ENCODE data around the gene SPATS2L. TPM values are rescaled to one million over a fixed set of nuclear protein-coding genes. Genes with fewer than 3 reads are reported as not detected.

Gene SPATS2L
- total RNA-seq: 10 to 100 TPM; 61.3 to 67.5 (median 64.5) TPM

GRCh38 chr2:200306196-200306930, at the start of gene SPATS2L:
Gene SPATS2L (plus strand): TSS chr2:200306693. CDS start chr2:200389245, 82,552 bp downstream.
- peaks cover 0 to 8% of the 10 kb centered on the region in 2 donors for H3K4me1 ChIP-seq
- no peak for TF ChIP-seq POLR2A (IDR thresholded peaks at IDR 0.05)
- TF ChIP-seq, protein P1, sequence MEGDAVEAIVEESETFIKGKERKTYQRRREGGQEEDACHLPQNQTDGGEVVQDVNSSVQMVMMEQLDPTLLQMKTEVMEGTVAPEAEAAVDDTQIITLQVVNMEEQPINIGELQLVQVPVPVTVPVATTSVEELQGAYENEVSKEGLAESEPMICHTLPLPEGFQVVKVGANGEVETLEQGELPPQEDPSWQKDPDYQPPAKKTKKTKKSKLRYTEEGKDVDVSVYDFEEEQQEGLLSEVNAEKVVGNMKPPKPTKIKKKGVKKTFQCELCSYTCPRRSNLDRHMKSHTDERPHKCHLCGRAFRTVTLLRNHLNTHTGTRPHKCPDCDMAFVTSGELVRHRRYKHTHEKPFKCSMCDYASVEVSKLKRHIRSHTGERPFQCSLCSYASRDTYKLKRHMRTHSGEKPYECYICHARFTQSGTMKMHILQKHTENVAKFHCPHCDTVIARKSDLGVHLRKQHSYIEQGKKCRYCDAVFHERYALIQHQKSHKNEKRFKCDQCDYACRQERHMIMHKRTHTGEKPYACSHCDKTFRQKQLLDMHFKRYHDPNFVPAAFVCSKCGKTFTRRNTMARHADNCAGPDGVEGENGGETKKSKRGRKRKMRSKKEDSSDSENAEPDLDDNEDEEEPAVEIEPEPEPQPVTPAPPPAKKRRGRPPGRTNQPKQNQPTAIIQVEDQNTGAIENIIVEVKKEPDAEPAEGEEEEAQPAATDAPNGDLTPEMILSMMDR (IDR thresholded peaks at IDR 0.05): peak in 1 of 3 donors; percentile 10
- peak in 1 of 3 donors; percentile 56 for TF ChIP-seq POLR2AphosphoS5 (IDR thresholded peaks at IDR 0.05)
- no peaks in the 10 kb centered on the region for H3K27me3 ChIP-seq
- no peaks in the 10 kb centered on the region for H3K9me3 ChIP-seq
- H3K27ac ChIP-seq: peak within 1 kb of the TSS; percentile 89 to 95
- peak; percentile 52 to 65 for DNase-seq (ENCODE audit: low spot score in 2 of 2)
- peak within 1 kb of the TSS; percentile 89 to 94 (median 92) for H3K4me3 ChIP-seq
- intact Hi-C loops (cut with DNase I; ENCODE audit: low total_unique reads): no loop called here
- no peaks in the 10 kb centered on the region for H3K36me3 ChIP-seq

DNA sequence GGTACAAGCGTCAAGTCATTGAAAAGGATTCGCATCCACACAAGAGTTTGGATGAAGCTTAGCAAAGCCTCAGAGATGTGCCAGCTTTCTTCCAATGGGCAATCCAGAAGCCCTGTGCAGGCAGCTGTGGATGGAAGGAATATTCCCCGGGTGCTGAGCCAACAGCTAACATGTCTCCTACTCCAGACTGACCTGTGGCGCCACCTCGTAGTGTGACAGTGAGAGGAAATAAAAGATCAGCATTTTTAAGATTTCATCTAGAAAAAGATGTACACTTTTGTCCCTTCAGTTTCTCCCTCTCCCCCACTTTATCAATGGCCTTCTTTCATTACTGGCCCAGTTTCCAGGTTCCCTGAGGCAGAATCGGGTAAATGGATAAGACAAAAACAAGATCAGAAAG, 48.9 kb upstream of the SPATS2L start:
- TF ChIP-seq, protein P1 (IDR thresholded peaks at IDR 0.05): no peak
- TF ChIP-seq POLR2AphosphoS5 (IDR thresholded peaks at IDR 0.05) (no peak), POLR2A (IDR thresholded peaks at IDR 0.05) (no peak)
- no peaks in the 10 kb centered on the region for H3K4me1 ChIP-seq
- no peak for DNase-seq (ENCODE audit: low spot score in 2 of 2)
- H3K4me3 ChIP-seq: no peak overlapping the region
- no peaks in the 10 kb centered on the region for H3K9me3 ChIP-seq
- no peak overlapping the region for H3K27ac ChIP-seq
- intact Hi-C loops (cut with DNase I; ENCODE audit: low total_unique reads): no loop called here
- H3K36me3 ChIP-seq: no peaks in the 10 kb centered on the region
- no peaks in the 10 kb centered on the region for H3K27me3 ChIP-seq

DNA sequence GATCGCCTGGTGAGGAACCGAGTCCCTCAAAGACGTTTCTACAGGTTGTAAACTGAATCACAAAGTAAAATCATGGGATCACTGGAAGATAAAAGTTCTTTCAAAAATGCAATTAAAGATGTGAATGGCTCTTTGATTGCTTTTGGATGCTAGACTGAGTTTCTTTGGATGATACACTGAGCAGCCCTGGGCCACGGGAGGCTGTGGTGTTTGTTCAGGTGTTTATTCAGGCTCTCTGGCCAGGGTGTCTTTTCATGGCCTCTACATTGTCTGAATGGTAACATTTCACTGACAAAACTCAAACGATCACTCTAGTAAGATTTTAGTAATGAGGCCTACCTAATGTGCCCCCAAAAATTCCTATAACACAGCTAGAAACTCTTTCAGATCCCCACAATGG, 48.4 kb upstream of the SPATS2L start:
- no peak overlapping the region for H3K4me3 ChIP-seq
- intact Hi-C loops (cut with DNase I; ENCODE audit: low total_unique reads): no loop called here
- H3K36me3 ChIP-seq: no peaks in the 10 kb centered on the region
- H3K27ac ChIP-seq: no peak overlapping the region
- no peaks in the 10 kb centered on the region for H3K9me3 ChIP-seq
- TF ChIP-seq POLR2A (IDR thresholded peaks at IDR 0.05) (no peak), POLR2AphosphoS5 (IDR thresholded peaks at IDR 0.05) (no peak)
- TF ChIP-seq, protein P1 (IDR thresholded peaks at IDR 0.05): no peak
- no peaks in the 10 kb centered on the region for H3K4me1 ChIP-seq
- no peak for DNase-seq (ENCODE audit: low spot score in 2 of 2)
- H3K27me3 ChIP-seq: no peaks in the 10 kb centered on the region

DNA sequence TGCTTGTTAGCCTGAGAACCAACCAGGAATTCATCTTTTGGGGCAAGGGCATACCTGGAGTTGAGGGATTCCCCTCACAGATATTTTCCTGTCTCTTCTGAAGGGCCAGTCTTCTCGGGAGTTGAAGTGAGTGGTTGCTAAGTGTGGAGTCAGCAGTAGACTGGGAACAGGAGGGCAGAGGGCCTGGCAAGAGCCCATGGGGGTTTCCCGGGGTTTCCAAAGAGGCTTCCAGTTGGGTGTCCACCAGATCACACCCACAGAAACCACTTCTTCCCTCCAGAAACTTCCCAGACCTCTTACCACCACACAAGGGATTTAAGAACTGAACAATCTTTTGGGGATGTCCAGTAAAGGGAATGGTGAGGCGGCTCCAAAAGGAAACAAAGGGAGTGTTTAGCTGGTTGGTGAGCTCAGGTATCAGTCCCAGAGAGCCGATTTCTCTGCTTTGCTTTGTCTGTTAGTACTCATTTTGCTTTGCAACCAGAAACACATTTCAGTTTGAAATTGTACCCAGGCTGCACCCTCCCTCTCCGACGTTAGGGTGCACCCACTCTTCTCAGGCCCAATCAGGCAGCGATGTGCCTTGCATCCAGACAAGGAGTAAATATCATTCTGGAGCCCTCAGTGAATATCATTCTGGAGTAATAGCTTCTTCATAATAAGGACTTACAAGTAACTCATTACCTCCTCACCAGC, 47.5 kb upstream of the SPATS2L start:
- Histone ChIP-seq H3K36me3 (no peaks in the 10 kb centered on the region), H3K9me3 (no peaks in the 10 kb centered on the region), H3K4me3 (no peak overlapping the region), H3K27ac (peak overlapping the region in 1 of 2 donors; percentile 26), H3K4me1 (no peaks in the 10 kb centered on the region), H3K27me3 (no peaks in the 10 kb centered on the region)
- TF ChIP-seq POLR2A (IDR thresholded peaks at IDR 0.05) (no peak), POLR2AphosphoS5 (IDR thresholded peaks at IDR 0.05) (no peak)
- TF ChIP-seq, protein P1 (IDR thresholded peaks at IDR 0.05): no peak
- no peak for DNase-seq (ENCODE audit: low spot score in 2 of 2)
- intact Hi-C loops (cut with DNase I; ENCODE audit: low total_unique reads): no loop called here

DNA sequence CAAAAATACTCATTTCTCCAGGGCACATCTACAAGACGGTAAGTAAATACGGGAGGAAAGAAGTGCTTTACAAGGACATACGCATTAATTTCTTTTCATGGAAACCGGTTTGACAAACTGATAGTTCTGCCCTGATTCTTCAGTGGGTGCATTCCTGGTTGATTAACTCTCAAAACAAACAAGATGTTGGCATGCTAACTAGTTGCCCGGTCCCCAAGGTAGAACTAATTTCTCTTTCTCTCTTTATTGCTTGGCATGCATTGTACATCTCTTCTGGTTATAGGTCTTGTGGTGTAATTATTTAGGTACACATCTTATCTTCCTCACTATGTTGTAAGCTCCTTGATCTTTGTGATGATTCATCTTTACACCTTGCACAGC, 46.9 kb upstream of the SPATS2L start:
- no peak for DNase-seq (ENCODE audit: low spot score in 2 of 2)
- H3K36me3 ChIP-seq: no peaks in the 10 kb centered on the region
- H3K9me3 ChIP-seq: no peaks in the 10 kb centered on the region
- no peaks in the 10 kb centered on the region for H3K4me1 ChIP-seq
- H3K27me3 ChIP-seq: no peaks in the 10 kb centered on the region
- no peak for TF ChIP-seq POLR2A (IDR thresholded peaks at IDR 0.05)
- no peak for TF ChIP-seq POLR2AphosphoS5 (IDR thresholded peaks at IDR 0.05)
- TF ChIP-seq, protein P1 (IDR thresholded peaks at IDR 0.05): no peak
- intact Hi-C loops (cut with DNase I; ENCODE audit: low total_unique reads): no loop called here
- H3K27ac ChIP-seq: peak overlapping the region in 1 of 2 donors; percentile 26
- no peak overlapping the region for H3K4me3 ChIP-seq

Data from breast epithelium (tissue), 4 donors.